SU-DHL-6 (cell line): ENCODE results near the gene SELENOF.

Experiments used
- CTCF ChIP-seq: fragments of 200-600 bp; sonication (generic); IDR thresholded peaks from one replicate; pipeline ENCODE4 v1.5.1; 2017; ENCODE audit warnings: antibody characterized with exemption, mild to moderate bottlenecking, low read length, moderate library complexity; ENCODE audit not compliant: insufficient read depth, poor library complexity, severe bottlenecking
- EZH2phosphoT487 ChIP-seq: fragments of 200-600 bp; sonication (generic), shearing (Covaris generic); conservative IDR thresholded peaks from 2 replicates; pipeline ENCODE4 v1.6.1; 2018; ENCODE audit warnings: mild to moderate bottlenecking, antibody characterized with exemption, low read length, moderate library complexity, mixed read lengths

GRCh38 chr1:86906419-86906818, 7.5 kb downstream of the SELENOF start:
- TF ChIP-seq CTCF (no peak), EZH2phosphoT487 (no peak)
